ENCODE measurements around the gene KCNC2.

The KCNC2 gene

GRCh38 chr12:75047885-75048525 is 161.6 kb downstream of the KCNC2 start:
- no peak for DNase-seq

GRCh38 chr12:75042125-75042524 is 167.5 kb downstream of the KCNC2 start:
- DNase-seq: no peak

DNA sequence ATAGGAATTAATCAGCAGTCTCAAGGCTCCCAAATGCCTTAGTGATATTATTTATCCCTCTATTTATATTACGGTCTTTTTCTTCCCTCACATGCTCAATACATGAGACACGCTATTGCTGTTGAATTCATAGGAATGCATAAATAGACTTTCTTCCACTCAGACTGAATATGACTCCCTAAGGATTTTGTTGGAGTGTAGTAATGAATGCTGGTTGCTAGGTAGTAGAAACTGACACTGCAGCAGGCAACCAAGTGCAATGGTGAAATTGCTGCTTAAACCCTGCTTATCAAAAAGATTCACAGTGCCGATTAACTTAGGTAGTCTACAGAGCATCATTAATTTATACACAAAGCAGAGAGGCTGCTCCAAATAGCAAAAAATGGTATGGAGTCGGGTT is 168.2 kb downstream of the KCNC2 start:
- DNase-seq: no peak

GRCh38 chr12:75020068-75020557 is 189.5 kb downstream of the KCNC2 start:
- no peak for DNase-seq

- no peak for DNase-seq
Observed at GRCh38 chr12:75011120-75011519, 198.5 kb downstream of the KCNC2 start.

DNA sequence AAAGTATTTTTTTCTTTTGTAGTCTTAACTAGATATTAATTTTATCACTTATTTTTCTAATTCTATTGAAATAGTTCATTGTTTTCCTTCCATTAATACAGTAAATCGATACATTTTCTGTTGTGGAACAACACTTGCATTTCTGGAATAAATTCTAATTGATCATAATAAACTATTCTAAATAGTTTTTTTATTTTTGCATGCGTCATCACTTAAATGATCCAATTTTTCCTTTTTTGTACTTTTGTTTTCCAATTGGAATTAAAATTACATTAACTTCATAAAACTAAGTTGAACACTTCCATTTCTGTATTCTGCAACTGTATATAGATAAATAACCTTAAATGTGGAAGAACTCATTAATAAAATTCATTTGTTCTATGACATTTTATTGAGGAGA is 202.5 kb downstream of the KCNC2 start:
- DNase-seq: no peak

DNA sequence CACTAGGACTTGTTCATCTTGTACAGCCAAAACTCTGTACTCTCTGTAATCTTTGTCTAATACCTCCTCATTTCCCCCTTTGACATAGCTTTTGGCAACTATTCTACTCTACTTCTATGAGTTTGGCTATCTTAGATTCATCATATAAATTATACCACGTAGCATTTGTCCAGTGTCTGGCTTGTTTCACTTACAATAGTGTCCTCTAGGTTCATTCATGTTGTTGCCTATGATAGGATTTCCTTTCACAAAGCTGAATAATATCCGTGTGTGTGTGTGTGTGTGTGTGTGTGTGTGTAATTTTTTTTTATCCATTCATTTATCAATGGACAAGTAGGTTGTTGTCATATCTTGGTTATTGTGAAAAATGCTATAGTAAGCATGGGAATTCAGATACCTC is 209.5 kb downstream of the KCNC2 start:
- no peak for DNase-seq

GRCh38 chr12:74999474-74999873 is 210.2 kb downstream of the KCNC2 start:
- DNase-seq: no peak
